Breast epithelium (tissue), 3 donors: ENCODE data around the gene RPS15.
A peak's percentile ranks its signal among the peaks of the same experiment; 100 is the strongest.

Experiments
- POLR2A ChIP-seq: fragments of 450-650 bp; IDR thresholded peaks from one replicate; pipeline ENCODE4 v1.6.1; 2016; ENCODE audit warnings: antibody characterized with exemption, mild to moderate bottlenecking, moderate library complexity
- POLR2AphosphoS5 ChIP-seq, 3 donors: sonication (generic); formaldehyde crosslinking; IDR thresholded peaks; one replicate each; pipeline ENCODE4 v1.6.1; 2017; ENCODE audit warnings: antibody characterized with exemption in 3 of 3
- TF ChIP-seq, protein P1 (sequence below), 3 donors: fragments of 450-650 bp; IDR thresholded peaks; one replicate each; pipeline ENCODE4 v1.5.1; 2016 to 2017; ENCODE audit warnings: antibody characterized with exemption in 3 of 3, mild to moderate bottlenecking in 3 of 3, moderate library complexity in 3 of 3

DNA sequence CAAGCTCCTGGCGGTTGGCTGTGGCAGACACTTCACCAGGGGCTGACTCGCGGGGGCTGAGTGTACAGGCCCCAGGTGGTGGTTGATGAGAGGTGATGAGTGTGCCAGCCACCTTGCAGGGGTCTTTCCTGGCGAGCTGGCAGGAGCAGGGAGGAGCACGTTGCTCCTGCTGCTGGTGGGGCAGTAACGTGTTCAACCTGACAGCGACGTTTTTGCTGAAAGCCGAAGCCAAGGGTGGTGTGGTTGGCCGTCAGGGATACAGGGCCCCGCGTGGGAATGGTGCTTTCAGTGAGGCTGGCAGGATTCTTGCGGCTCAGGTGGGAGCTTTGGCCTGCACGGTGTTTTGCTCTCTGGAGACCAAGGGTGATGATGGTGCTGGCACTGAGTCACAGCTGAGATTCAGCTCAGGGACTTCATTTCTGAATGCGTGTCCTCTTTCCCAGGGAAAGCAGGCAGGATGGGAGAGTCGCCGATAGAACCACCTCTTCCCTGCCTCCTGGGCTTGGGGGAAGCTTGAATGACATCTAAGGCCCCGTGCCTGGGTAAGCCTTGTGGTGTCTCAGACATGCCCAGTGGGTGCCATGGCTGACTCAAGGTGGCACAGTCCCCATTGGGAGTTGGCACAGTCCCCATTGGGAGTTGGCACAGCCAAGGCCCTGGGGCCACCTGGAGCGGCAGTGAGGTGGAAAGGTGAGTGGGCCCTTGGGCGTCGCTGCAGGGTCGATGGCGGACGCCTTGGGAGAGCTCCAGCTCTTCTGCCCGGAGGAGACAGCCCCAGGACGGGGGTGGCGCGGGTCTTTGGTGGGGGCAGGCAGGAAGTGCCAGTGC, 22.0 kb upstream of the RPS15 start:
- TF ChIP-seq, protein P1, sequence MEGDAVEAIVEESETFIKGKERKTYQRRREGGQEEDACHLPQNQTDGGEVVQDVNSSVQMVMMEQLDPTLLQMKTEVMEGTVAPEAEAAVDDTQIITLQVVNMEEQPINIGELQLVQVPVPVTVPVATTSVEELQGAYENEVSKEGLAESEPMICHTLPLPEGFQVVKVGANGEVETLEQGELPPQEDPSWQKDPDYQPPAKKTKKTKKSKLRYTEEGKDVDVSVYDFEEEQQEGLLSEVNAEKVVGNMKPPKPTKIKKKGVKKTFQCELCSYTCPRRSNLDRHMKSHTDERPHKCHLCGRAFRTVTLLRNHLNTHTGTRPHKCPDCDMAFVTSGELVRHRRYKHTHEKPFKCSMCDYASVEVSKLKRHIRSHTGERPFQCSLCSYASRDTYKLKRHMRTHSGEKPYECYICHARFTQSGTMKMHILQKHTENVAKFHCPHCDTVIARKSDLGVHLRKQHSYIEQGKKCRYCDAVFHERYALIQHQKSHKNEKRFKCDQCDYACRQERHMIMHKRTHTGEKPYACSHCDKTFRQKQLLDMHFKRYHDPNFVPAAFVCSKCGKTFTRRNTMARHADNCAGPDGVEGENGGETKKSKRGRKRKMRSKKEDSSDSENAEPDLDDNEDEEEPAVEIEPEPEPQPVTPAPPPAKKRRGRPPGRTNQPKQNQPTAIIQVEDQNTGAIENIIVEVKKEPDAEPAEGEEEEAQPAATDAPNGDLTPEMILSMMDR (IDR thresholded peaks at IDR 0.05) = no peak
- peak in 1 of 3 donors; percentile 7 for TF ChIP-seq POLR2AphosphoS5 (IDR thresholded peaks at IDR 0.05)
- no peak for TF ChIP-seq POLR2A
